HG03378 (cell line): ENCODE measurements around the gene SLC22A23.
"Not testable (repeated sequence)": the region's sequence is repeated elsewhere in the genome, so short reads cannot be mapped to it uniquely, and the experiment has no call there.

Source experiments
- ATAC-seq: cut with Tn5 transposase; IDR thresholded peaks from one replicate; pipeline ENCODE4 v1.9.1; 2021; ENCODE audit warnings: mild to moderate bottlenecking, moderate library complexity; ENCODE audit not compliant: unreplicated experiment

The SLC22A23 gene

GRCh38 chr6:3389390-3390167, 67.3 kb downstream of the SLC22A23 start:
- no peak for ATAC-seq

- no peak for ATAC-seq
These were observed 68.1 kb downstream of the SLC22A23 start for GRCh38 chr6:3388786-3389185.

- ATAC-seq, result no peak
These were observed 70.4 kb downstream of the SLC22A23 start for GRCh38 chr6:3386374-3386857.

GRCh38 chr6:3385660-3386151, 71.1 kb downstream of the SLC22A23 start:
- ATAC-seq, result no peak

GRCh38 chr6:3385181-3385580, 71.7 kb downstream of the SLC22A23 start:
- ATAC-seq, result not testable (repeated sequence)

GRCh38 chr6:3384241-3385143, 72.4 kb downstream of the SLC22A23 start:
- ATAC-seq, result no peak

- no peak for ATAC-seq
These were observed 73.3 kb downstream of the SLC22A23 start for GRCh38 chr6:3383525-3383924.

- ATAC-seq, result no peak
These were observed 74.2 kb downstream of the SLC22A23 start for GRCh38 chr6:3382326-3383279.

GRCh38 chr6:3381233-3381921, 75.5 kb downstream of the SLC22A23 start:
- no peak for ATAC-seq

GRCh38 chr6:3380344-3381232, 76.3 kb downstream of the SLC22A23 start:
- no peak for ATAC-seq

- no peak for ATAC-seq
These were observed 77.3 kb downstream of the SLC22A23 start for GRCh38 chr6:3379482-3380060.

- ATAC-seq, result not testable (repeated sequence)
These were observed 78.0 kb downstream of the SLC22A23 start for GRCh38 chr6:3378808-3379207.

GRCh38 chr6:3378398-3378782, 78.5 kb downstream of the SLC22A23 start:
- ATAC-seq, result not testable (repeated sequence)

- ATAC-seq, result no peak
These were observed 79.1 kb downstream of the SLC22A23 start for GRCh38 chr6:3377536-3378397.

- ATAC-seq, result no peak
These were observed 79.8 kb downstream of the SLC22A23 start for GRCh38 chr6:3376893-3377535.

GRCh38 chr6:3376064-3376463, 80.8 kb downstream of the SLC22A23 start:
- no peak for ATAC-seq

GRCh38 chr6:3373597-3374203, 83.2 kb downstream of the SLC22A23 start:
- ATAC-seq, result no peak
